HL-60 (cell line): ENCODE data around the gene ZP1.

ENCODE experiments used
- DNase-seq, 2 experiments: peaks; one replicate each; pipeline ENCODE4 v3.0.0-alpha.2; 2010 to 2020; ENCODE audit warnings: low read depth in 1 of 2, low spot score in 1 of 2
- H3K27ac ChIP-seq: fragments of 250-450 bp; sonication (Bioruptor Pico); replicated peaks from 2 replicates; pipeline ENCODE4 v1.5.1; 2020; ENCODE audit warnings: mild to moderate bottlenecking, moderate library complexity
- H3K27me3 ChIP-seq: fragments of 250-450 bp; sonication (Bioruptor Pico); 2 replicates; pipeline ENCODE4 v1.5.1; 2021; ENCODE audit warnings: mild to moderate bottlenecking, moderate library complexity; ENCODE audit not compliant: insufficient read depth, poor library complexity, severe bottlenecking
- H3K4me3 ChIP-seq: replicated peaks from 2 replicates; pipeline ENCODE4 v1.5.1; 2011; ENCODE audit warnings: mild to moderate bottlenecking, control low read depth, low read length; ENCODE audit not compliant: insufficient read depth
- GABPA ChIP-seq: IDR thresholded peaks from 2 replicates; pipeline ENCODE4 v1.6.1; 2012; ENCODE audit warnings: low read depth
- POLR2AphosphoS5 ChIP-seq: IDR thresholded peaks from 2 replicates; pipeline ENCODE4 v1.6.1; 2012; ENCODE audit warnings: low read depth
- SPI1 ChIP-seq: IDR thresholded peaks from 2 replicates; pipeline ENCODE4 v1.6.1; 2012; ENCODE audit warnings: low read depth, mild to moderate bottlenecking, borderline replicate concordance
- TF ChIP-seq, protein P1 (sequence below): IDR thresholded peaks from one replicate; pipeline ENCODE4 v1.5.1; 2011; ENCODE audit warnings: low read length, control low read depth, inconsistent platforms; ENCODE audit not compliant: insufficient read depth
- TF ChIP-seq, protein P2 (sequence below): IDR thresholded peaks from 2 replicates; pipeline ENCODE4 v1.6.1; 2012; ENCODE audit warnings: low read depth; ENCODE audit not compliant: insufficient replicate concordance

Gene ZP1

DNA sequence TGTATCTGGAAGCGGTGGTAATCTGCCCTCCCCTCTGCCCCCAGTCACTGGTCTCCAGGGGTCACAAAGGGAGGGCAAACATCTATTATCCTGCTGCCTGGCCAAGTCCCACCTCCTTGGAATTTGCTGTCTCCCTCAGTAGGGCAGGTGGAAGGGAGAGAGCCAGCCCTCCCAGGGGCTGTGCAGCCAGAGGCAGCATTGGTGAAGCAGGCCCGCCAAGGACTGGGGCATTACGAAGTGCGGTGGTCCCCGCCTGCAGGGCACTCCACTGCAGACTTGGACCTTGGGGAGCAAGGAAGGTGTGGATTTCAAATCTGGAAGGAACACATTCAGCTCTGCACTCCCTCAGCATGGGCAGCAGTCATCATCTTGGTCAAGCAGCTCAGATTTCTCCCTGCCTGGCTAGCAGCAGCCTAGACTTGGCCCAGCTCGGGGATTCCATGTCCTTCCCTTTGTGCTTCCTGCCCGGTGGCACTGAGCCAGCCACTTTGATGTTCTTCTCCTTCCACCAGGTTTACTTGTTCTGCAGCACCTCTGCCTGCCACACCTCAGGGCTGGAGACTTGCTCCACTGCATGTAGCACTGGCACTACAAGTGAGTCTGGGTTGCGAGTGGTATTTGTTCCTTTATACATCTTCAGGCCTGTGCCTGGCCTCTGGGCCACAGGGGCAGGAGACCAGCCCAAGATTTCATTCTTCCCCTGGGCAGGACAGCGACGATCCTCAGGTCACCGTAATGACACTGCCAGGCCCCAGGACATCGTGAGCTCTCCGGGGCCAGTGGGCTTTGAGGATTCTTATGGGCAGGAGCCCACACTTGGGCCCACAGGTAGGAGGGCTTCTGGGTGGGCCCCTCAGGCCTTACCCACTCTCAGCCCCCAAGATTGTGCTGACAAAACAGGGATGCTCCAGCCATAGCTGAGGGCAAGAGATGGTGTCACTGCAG, 7.4 kb downstream of the ZP1 start:
- TF ChIP-seq SPI1 (no peak), GABPA (no peak), POLR2AphosphoS5 (no peak)
- TF ChIP-seq, protein P1, sequence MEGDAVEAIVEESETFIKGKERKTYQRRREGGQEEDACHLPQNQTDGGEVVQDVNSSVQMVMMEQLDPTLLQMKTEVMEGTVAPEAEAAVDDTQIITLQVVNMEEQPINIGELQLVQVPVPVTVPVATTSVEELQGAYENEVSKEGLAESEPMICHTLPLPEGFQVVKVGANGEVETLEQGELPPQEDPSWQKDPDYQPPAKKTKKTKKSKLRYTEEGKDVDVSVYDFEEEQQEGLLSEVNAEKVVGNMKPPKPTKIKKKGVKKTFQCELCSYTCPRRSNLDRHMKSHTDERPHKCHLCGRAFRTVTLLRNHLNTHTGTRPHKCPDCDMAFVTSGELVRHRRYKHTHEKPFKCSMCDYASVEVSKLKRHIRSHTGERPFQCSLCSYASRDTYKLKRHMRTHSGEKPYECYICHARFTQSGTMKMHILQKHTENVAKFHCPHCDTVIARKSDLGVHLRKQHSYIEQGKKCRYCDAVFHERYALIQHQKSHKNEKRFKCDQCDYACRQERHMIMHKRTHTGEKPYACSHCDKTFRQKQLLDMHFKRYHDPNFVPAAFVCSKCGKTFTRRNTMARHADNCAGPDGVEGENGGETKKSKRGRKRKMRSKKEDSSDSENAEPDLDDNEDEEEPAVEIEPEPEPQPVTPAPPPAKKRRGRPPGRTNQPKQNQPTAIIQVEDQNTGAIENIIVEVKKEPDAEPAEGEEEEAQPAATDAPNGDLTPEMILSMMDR: no peak
- TF ChIP-seq, protein P2, sequence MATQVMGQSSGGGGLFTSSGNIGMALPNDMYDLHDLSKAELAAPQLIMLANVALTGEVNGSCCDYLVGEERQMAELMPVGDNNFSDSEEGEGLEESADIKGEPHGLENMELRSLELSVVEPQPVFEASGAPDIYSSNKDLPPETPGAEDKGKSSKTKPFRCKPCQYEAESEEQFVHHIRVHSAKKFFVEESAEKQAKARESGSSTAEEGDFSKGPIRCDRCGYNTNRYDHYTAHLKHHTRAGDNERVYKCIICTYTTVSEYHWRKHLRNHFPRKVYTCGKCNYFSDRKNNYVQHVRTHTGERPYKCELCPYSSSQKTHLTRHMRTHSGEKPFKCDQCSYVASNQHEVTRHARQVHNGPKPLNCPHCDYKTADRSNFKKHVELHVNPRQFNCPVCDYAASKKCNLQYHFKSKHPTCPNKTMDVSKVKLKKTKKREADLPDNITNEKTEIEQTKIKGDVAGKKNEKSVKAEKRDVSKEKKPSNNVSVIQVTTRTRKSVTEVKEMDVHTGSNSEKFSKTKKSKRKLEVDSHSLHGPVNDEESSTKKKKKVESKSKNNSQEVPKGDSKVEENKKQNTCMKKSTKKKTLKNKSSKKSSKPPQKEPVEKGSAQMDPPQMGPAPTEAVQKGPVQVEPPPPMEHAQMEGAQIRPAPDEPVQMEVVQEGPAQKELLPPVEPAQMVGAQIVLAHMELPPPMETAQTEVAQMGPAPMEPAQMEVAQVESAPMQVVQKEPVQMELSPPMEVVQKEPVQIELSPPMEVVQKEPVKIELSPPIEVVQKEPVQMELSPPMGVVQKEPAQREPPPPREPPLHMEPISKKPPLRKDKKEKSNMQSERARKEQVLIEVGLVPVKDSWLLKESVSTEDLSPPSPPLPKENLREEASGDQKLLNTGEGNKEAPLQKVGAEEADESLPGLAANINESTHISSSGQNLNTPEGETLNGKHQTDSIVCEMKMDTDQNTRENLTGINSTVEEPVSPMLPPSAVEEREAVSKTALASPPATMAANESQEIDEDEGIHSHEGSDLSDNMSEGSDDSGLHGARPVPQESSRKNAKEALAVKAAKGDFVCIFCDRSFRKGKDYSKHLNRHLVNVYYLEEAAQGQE: no peak
- no peak overlapping the region for H3K4me3 ChIP-seq
- DNase-seq: no peak
- H3K27me3 ChIP-seq: no peaks in the 10 kb centered on the region
- H3K27ac ChIP-seq: no peak overlapping the region

DNA sequence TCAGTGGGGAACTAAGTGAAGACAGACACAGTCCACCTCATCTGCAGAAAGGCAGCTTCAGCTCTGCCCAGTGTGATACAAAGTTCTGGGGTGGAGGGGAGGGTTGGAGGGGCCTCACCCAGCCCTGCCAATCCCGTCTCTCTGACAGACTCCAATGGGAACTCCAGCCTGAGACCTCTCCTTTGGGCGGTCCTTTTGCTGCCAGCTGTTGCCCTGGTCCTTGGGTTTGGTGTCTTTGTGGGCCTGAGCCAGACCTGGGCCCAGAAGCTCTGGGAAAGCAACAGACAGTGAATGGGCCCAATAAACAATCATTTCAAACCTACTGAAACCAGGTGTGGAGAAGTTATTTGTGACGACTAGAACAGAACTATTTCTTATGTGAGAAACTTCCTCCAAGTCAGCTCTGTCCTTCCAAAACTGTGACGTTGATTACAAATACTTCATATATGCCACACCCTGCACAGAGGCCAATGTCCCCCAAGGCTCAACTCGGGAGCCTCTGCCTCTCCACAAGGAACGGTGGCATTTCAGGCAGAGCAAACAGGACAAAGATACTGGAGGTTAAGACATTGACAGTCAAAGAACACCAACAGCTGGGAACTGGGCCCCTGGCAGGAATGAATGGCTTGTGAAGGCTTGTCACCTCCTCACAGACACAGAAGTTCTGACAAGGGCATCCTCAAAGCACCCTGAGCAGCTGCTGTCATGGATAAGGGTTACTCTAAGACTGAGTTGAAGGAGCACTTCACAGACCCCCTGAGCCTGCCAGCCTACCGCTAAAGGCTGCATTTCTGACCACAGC, 8.2 kb downstream of the ZP1 start:
- no peak for TF ChIP-seq POLR2AphosphoS5
- TF ChIP-seq, protein P2: no peak
- TF ChIP-seq GABPA: no peak
- no peak for TF ChIP-seq SPI1
- TF ChIP-seq, protein P1: no peak
- Histone ChIP-seq H3K27me3 (no peaks in the 10 kb centered on the region), H3K4me3 (no peak overlapping the region), H3K27ac (no peak overlapping the region)
- no peak for DNase-seq

DNA sequence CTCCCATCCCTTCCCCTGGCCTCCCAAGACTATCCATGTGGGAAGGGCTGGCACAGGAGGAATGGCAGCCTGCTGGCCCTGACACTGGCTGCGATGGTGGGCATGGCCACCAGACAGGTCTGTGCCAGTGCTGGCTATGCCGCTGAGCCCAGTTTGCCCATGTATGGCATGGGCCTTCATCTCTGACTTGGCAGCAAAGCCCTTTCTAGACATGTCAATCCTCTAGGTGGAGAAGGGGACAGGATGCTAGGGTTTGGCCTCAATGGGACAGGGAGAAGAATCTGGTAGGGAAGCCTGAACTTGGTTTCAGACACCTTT, 8.8 kb downstream of the ZP1 start:
- TF ChIP-seq, protein P1: no peak
- no peak for TF ChIP-seq POLR2AphosphoS5
- no peak for TF ChIP-seq SPI1
- TF ChIP-seq, protein P2: no peak
- no peak for TF ChIP-seq GABPA
- Histone ChIP-seq H3K27ac (no peak overlapping the region), H3K27me3 (no peaks in the 10 kb centered on the region), H3K4me3 (no peak overlapping the region)
- DNase-seq: no peak
